Osteocyte (in vitro differentiated cells): ENCODE data around the gene GEMIN7. TPM values are rescaled to one million over a fixed set of nuclear protein-coding genes. Genes with fewer than 3 reads are reported as not detected.

Experiments
- DNase-seq: peaks from one replicate; pipeline ENCODE4 v3.0.0; 2021; ENCODE audit warnings: mixed read lengths; ENCODE audit not compliant: unreplicated experiment; ENCODE audit errors: extremely low spot score
- H3K27ac Mint-ChIP-seq: one replicate; pipeline ENCODE4 v1.8.0; 2021; ENCODE audit warnings: mild to moderate bottlenecking, mixed read lengths; ENCODE audit not compliant: unreplicated experiment
- H3K27me3 Mint-ChIP-seq: one replicate; pipeline ENCODE4 v1.8.0; 2021; ENCODE audit warnings: mixed read lengths; ENCODE audit not compliant: unreplicated experiment
- H3K36me3 Mint-ChIP-seq: one replicate; pipeline ENCODE4 v1.8.0; 2021; ENCODE audit warnings: mixed read lengths; ENCODE audit not compliant: unreplicated experiment
- H3K4me1 Mint-ChIP-seq: one replicate; pipeline ENCODE4 v1.8.0; 2021; ENCODE audit warnings: mixed read lengths; ENCODE audit not compliant: unreplicated experiment
- H3K4me3 Mint-ChIP-seq: one replicate; pipeline ENCODE4 v1.8.0; 2021; ENCODE audit warnings: mild to moderate bottlenecking, moderate library complexity, mixed read lengths; ENCODE audit not compliant: unreplicated experiment
- H3K9me3 Mint-ChIP-seq: one replicate; pipeline ENCODE4 v1.8.0; 2021; ENCODE audit warnings: mixed read lengths; ENCODE audit not compliant: unreplicated experiment
- CTCF ChIP-seq: fragments of 200-600 bp; sonication (generic); IDR thresholded peaks from 2 replicates; pipeline ENCODE4 v1.5.0; 2021; ENCODE audit warnings: antibody characterized with exemption, mild to moderate bottlenecking, moderate library complexity
- total RNA-seq: library from RNA; stranded (reverse); gene quantifications from 2 replicates; pipeline ENCODE4 v1.2.1, GENCODE V29; 2021

The GEMIN7 gene
- total RNA-seq, 1 donor from 2014 or later: 25.8 TPM

- H3K27ac Mint-ChIP-seq: peak overlapping the region; percentile 88
- peak overlapping the region; percentile 18 for H3K4me3 Mint-ChIP-seq
- H3K27me3 Mint-ChIP-seq: no peaks in the 10 kb centered on the region
- TF ChIP-seq CTCF: no peak
- H3K36me3 Mint-ChIP-seq: peaks cover 5% of the 10 kb centered on the region
- no peak for DNase-seq
- peaks cover 78% of the 10 kb centered on the region for H3K4me1 Mint-ChIP-seq
- H3K9me3 Mint-ChIP-seq: no peaks in the 10 kb centered on the region
These were observed 19.7 kb downstream of the GEMIN7 start for GRCh38 chr19:45098521-45099466.

- Mint-ChIP-seq H3K27me3 (no peaks in the 10 kb centered on the region), H3K9me3 (no peaks in the 10 kb centered on the region), H3K36me3 (peaks cover 2% of the 10 kb centered on the region), H3K4me1 (peaks cover 78% of the 10 kb centered on the region), H3K27ac (peak overlapping the region; percentile 63), H3K4me3 (no peak overlapping the region)
- DNase-seq: no peak
- no peak for TF ChIP-seq CTCF
These were observed 20.6 kb downstream of the GEMIN7 start for GRCh38 chr19:45099467-45100191.

GRCh38 chr19:45100201-45100600 lies 21.1 kb downstream of the GEMIN7 start:
- no peak for TF ChIP-seq CTCF
- Mint-ChIP-seq H3K9me3 (no peaks in the 10 kb centered on the region), H3K4me3 (no peak overlapping the region), H3K27ac (no peak overlapping the region), H3K27me3 (no peaks in the 10 kb centered on the region), H3K4me1 (peaks cover 72% of the 10 kb centered on the region), H3K36me3 (peaks cover 2% of the 10 kb centered on the region)
- no peak for DNase-seq

GRCh38 chr19:45100846-45101252 lies 21.8 kb downstream of the GEMIN7 start:
- Mint-ChIP-seq H3K4me1 (peaks cover 69% of the 10 kb centered on the region), H3K4me3 (no peak overlapping the region), H3K36me3 (peaks cover 2% of the 10 kb centered on the region), H3K27ac (peak overlapping the region; percentile 60), H3K27me3 (no peaks in the 10 kb centered on the region), H3K9me3 (no peaks in the 10 kb centered on the region)
- DNase-seq: no peak
- no peak for TF ChIP-seq CTCF

- H3K36me3 Mint-ChIP-seq: no peaks in the 10 kb centered on the region
- TF ChIP-seq CTCF: no peak
- H3K27ac Mint-ChIP-seq: no peak overlapping the region
- H3K4me3 Mint-ChIP-seq: no peak overlapping the region
- H3K9me3 Mint-ChIP-seq: no peaks in the 10 kb centered on the region
- no peak for DNase-seq
- H3K4me1 Mint-ChIP-seq: peaks cover 60% of the 10 kb centered on the region
- no peaks in the 10 kb centered on the region for H3K27me3 Mint-ChIP-seq
These were observed 22.7 kb downstream of the GEMIN7 start for GRCh38 chr19:45101806-45102205.
